ENCODE measurements around the gene RAE1. TPM values are rescaled to one million over a fixed set of nuclear protein-coding genes. Genes with fewer than 3 reads are reported as not detected.

RAE1 gene
- total RNA-seq, 6 experiments from 2014 or later = 8.6 to 22.1 (median 11.1) TPM

DNA sequence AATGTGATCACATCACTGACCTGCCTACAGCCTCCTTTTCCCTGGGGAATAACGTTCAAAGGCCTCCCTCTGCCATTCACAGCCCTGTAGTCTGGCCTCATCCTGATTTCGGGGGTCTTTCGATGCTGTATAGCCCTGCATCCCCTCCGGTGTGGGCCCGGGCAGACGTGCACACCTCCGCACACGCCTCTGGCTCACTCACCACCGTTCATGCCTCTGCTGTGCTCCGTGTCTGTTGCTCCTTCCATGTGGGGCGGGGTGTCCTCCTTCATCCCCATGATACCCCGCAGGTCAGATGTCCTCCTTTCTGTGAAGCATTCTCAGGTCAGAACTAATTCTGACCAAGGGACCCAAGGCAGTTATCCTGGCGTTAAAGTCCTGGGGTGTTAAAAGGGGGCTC, 26.3 kb downstream of the RAE1 start:
- 90% methylated on average over 4 of the region's 13 CpGs for WGBS (ENCODE audit: insufficient coverage, low coverage, low lambda C conversion rate, missing lambda C conversion rate)
- no peak for ATAC-seq

GRCh38 chr20:57378107-57378506, 27.1 kb downstream of the RAE1 start:
- no peak for TF ChIP-seq POLR2A (IDR thresholded peaks at IDR 0.05)
- no peak for TF ChIP-seq CTCF (IDR thresholded peaks at IDR 0.05)
- no peak overlapping the region for H3K27ac ChIP-seq
- H3K9me3 ChIP-seq = no peaks in the 10 kb centered on the region
- DNase-seq (no peak), ATAC-seq (no peak)
- 73% methylated on average over 8 of the region's 16 CpGs for WGBS (ENCODE audit: insufficient coverage, low coverage, low lambda C conversion rate, missing lambda C conversion rate)
- H3K27me3 ChIP-seq = no peaks in the 10 kb centered on the region
- no peak overlapping the region for H3K4me3 ChIP-seq
- intact Hi-C loops (cut with DNase I) = loop anchor here in 1 of 2 donors (5.0 kb wide), 1 partner anchor 124 kb away; no protein-coding TSS in a partner anchor
- H3K4me1 ChIP-seq = no peaks in the 10 kb centered on the region
- peaks cover 0 to 42% (median 13%) of the 10 kb centered on the region in 4 donors for H3K36me3 ChIP-seq

More for the DNA sequence above, 26.3 kb downstream of the RAE1 start:
- no peak for DNase-seq
- H3K4me1 ChIP-seq = no peaks in the 10 kb centered on the region
- H3K27ac ChIP-seq = no peak overlapping the region
- H3K9me3 ChIP-seq = no peaks in the 10 kb centered on the region
- TF ChIP-seq POLR2A (IDR thresholded peaks at IDR 0.05) (no peak), CTCF (IDR thresholded peaks at IDR 0.05) (no peak)
- H3K4me3 ChIP-seq = no peak overlapping the region
- intact Hi-C loops (cut with DNase I) = loop anchor here in 1 of 2 donors (5.0 kb wide), 1 partner anchor 125 kb away; no protein-coding TSS in a partner anchor
- H3K36me3 ChIP-seq = peaks cover 0 to 44% (median 13%) of the 10 kb centered on the region in 4 donors
- H3K27me3 ChIP-seq = no peaks in the 10 kb centered on the region

- ATAC-seq = no peak
- no peak overlapping the region for H3K27ac ChIP-seq
- TF ChIP-seq POLR2A (IDR thresholded peaks at IDR 0.05) (no peak), CTCF (IDR thresholded peaks at IDR 0.05) (no peak)
- intact Hi-C loops (cut with DNase I) = loop anchor here in 1 of 2 donors (5.0 kb wide), 1 partner anchor 124 kb away; no protein-coding TSS in a partner anchor
- no peak for DNase-seq
- WGBS (ENCODE audit: insufficient coverage, low coverage, low lambda C conversion rate, missing lambda C conversion rate) = 84% methylated on average over 2 of the region's 4 CpGs
- no peaks in the 10 kb centered on the region for H3K9me3 ChIP-seq
- H3K27me3 ChIP-seq = no peaks in the 10 kb centered on the region
- no peaks in the 10 kb centered on the region for H3K4me1 ChIP-seq
- H3K4me3 ChIP-seq = no peak overlapping the region
- H3K36me3 ChIP-seq = peaks cover 0 to 36% (median 10%) of the 10 kb centered on the region in 4 donors
These were observed 27.7 kb downstream of the RAE1 start for GRCh38 chr20:57378646-57379262.

GRCh38 chr20:57379263-57379647, 28.2 kb downstream of the RAE1 start:
- 73% methylated on average over 5 of the region's 5 CpGs for WGBS (ENCODE audit: insufficient coverage, low coverage, low lambda C conversion rate, missing lambda C conversion rate)
- ATAC-seq (no peak), DNase-seq (no peak)
- Histone ChIP-seq H3K4me1 (no peaks in the 10 kb centered on the region), H3K27me3 (no peaks in the 10 kb centered on the region), H3K36me3 (peaks cover 0 to 35% (median 8%) of the 10 kb centered on the region in 4 donors), H3K27ac (no peak overlapping the region), H3K9me3 (no peaks in the 10 kb centered on the region), H3K4me3 (no peak overlapping the region)
- TF ChIP-seq CTCF (IDR thresholded peaks at IDR 0.05) = no peak
- intact Hi-C loops (cut with DNase I) = loop anchor here in 1 of 2 donors (5.0 kb wide), 1 partner anchor 123 kb away; no protein-coding TSS in a partner anchor

Measured in right lobe of liver (tissue), 6 donors.